IMR-90 (cell line): ENCODE data around the gene ZEB2. TPM values are rescaled to one million over a fixed set of nuclear protein-coding genes. Genes with fewer than 3 reads are reported as not detected.

Source experiments
- ATAC-seq: fragments of 200-7000 bp; cut with Tn5 transposase; 2 replicates; pipeline ENCODE4 v1.9.1; 2020; ENCODE audit warnings: low read depth, mild to moderate bottlenecking, moderate library complexity
- BruUV-seq: library from RNA; stranded (reverse); fragments of 400-500 nt; replicated peaks from 2 replicates; lab custom pipeline; 2021; lab: Mats Ljungman, UMichigan
- CTCF ChIA-PET: fragments of 300-600 bp; formaldehyde crosslinking; extraction: SDS; loops from one replicate; lab custom pipeline; 2021; ENCODE audit warnings: antibody characterized with exemption; lab: Yijun Ruan, JAX
- POLR2A ChIA-PET: fragments of 300-600 bp; sonication (Branson Sonifier 250); formaldehyde crosslinking; loops from one replicate; lab custom pipeline; 2022; ENCODE audit warnings: antibody characterized with exemption; ENCODE audit not compliant: unreplicated experiment; lab: Charles Lee
- DNase-seq: peaks from one replicate; pipeline ENCODE4 v3.0.0; 2013
- H2AFZ ChIP-seq: replicated peaks from 2 replicates; pipeline ENCODE3; 2013; ENCODE audit warnings: low read length, mild to moderate bottlenecking; ENCODE audit not compliant: poor library complexity
- H2AK5ac ChIP-seq: 2 replicates; pipeline ENCODE4 v1.6.1; 2013; ENCODE audit warnings: low read depth, low read length, inconsistent platforms
- H2AK9ac ChIP-seq: replicated peaks from 2 replicates; pipeline ENCODE3; 2013; ENCODE audit warnings: mild to moderate bottlenecking, low read depth, low read length, moderate library complexity; ENCODE audit not compliant: poor library complexity
- H2BK120ac ChIP-seq: 2 replicates; pipeline ENCODE4 v1.6.1; 2013; ENCODE audit warnings: low read depth, low read length, inconsistent platforms
- H2BK15ac ChIP-seq: 3 replicates; pipeline ENCODE4 v1.6.1; 2013; ENCODE audit warnings: low read depth, low read length, inconsistent platforms
- H2BK20ac ChIP-seq: 2 replicates; pipeline ENCODE4 v1.6.1; 2013; ENCODE audit warnings: low read depth, mild to moderate bottlenecking, inconsistent platforms, low read length, moderate library complexity
- H2BK5ac ChIP-seq: 2 replicates; pipeline ENCODE4 v1.6.1; 2013; ENCODE audit warnings: mild to moderate bottlenecking, low read depth, low read length, inconsistent platforms; ENCODE audit not compliant: poor library complexity, severe bottlenecking
- H3K14ac ChIP-seq: replicated peaks from 2 replicates; pipeline ENCODE4 v1.6.1; 2013; ENCODE audit warnings: low read depth, low read length, inconsistent platforms
- H3K18ac ChIP-seq: 2 replicates; pipeline ENCODE4 v1.6.1; 2013; ENCODE audit warnings: low read depth, low read length, control low read depth
- H3K23ac ChIP-seq: 2 replicates; pipeline ENCODE4 v1.6.1; 2013; ENCODE audit warnings: low read depth, low read length, inconsistent platforms
- H3K27ac ChIP-seq: 2 replicates; pipeline ENCODE4 v1.5.1; 2013; ENCODE audit warnings: mild to moderate bottlenecking, control low read depth, low read length; ENCODE audit not compliant: insufficient read depth
- H3K27me3 ChIP-seq: 2 replicates; pipeline ENCODE4 v1.6.1; 2013; ENCODE audit warnings: low read length; ENCODE audit not compliant: control insufficient read depth, insufficient read depth
- H3K36me3 ChIP-seq: 2 replicates; pipeline ENCODE4 v1.6.1; 2013; ENCODE audit warnings: low read length, mixed read lengths; ENCODE audit not compliant: control insufficient read depth, insufficient read depth
- H3K4ac ChIP-seq: 2 replicates; pipeline ENCODE4 v1.6.1; 2013; ENCODE audit warnings: low read depth, low read length, inconsistent platforms
- H3K4me1 ChIP-seq: 2 replicates; pipeline ENCODE4 v1.6.1; 2013; ENCODE audit warnings: low read length, mixed read lengths; ENCODE audit not compliant: control insufficient read depth, insufficient read depth
- H3K4me2 ChIP-seq: 2 replicates; pipeline ENCODE4 v1.6.1; 2013; ENCODE audit warnings: low read depth, mild to moderate bottlenecking, control low read depth, low read length, moderate library complexity
- H3K4me3 ChIP-seq: 2 replicates; pipeline ENCODE4 v1.5.1; 2013; ENCODE audit warnings: low read depth, mild to moderate bottlenecking, control low read depth, low read length, moderate library complexity; ENCODE audit not compliant: insufficient read depth
- H3K56ac ChIP-seq: 2 replicates; pipeline ENCODE4 v1.6.1; 2013; ENCODE audit warnings: low read length, inconsistent platforms; ENCODE audit not compliant: insufficient read depth; ENCODE audit errors: extremely low read depth
- H3K79me1 ChIP-seq, 2 experiments: 2 replicates each; pipeline ENCODE4 v1.6.1; 2013; ENCODE audit warnings: low read length in 2 of 2, inconsistent platforms in 1 of 2, low read depth in 1 of 2
- H3K9ac ChIP-seq: 2 replicates; pipeline ENCODE4 v1.6.1; 2013; ENCODE audit warnings: low read depth, low read length, control low read depth
- H3K9me1 ChIP-seq: 2 replicates; pipeline ENCODE4 v1.6.1; 2013; ENCODE audit warnings: low read length, inconsistent platforms; ENCODE audit not compliant: insufficient read depth
- H3K9me3 ChIP-seq: 2 replicates; pipeline ENCODE4 v1.6.1; 2013; ENCODE audit warnings: low read length; ENCODE audit not compliant: control insufficient read depth, insufficient read depth
- H4K20me1 ChIP-seq: 2 replicates; pipeline ENCODE4 v1.6.1; 2013; ENCODE audit warnings: low read length, inconsistent platforms; ENCODE audit not compliant: insufficient read depth
- H4K5ac ChIP-seq: 2 replicates; pipeline ENCODE4 v1.6.1; 2013; ENCODE audit warnings: mild to moderate bottlenecking, low read depth, low read length, control low read depth
- H4K8ac ChIP-seq, 2 experiments: 2 replicates each; pipeline ENCODE4 v1.6.1; 2013; ENCODE audit warnings: low read depth in 2 of 2, low read length in 2 of 2, control low read depth in 1 of 2, inconsistent platforms in 1 of 2
- H4K91ac ChIP-seq: 2 replicates; pipeline ENCODE4 v1.6.1; 2013; ENCODE audit warnings: low read depth, low read length, inconsistent platforms; ENCODE audit not compliant: insufficient read depth
- CEBPB ChIP-seq: IDR thresholded peaks from 2 replicates; pipeline ENCODE4 v1.6.1; 2012; ENCODE audit warnings: low read depth, low read length, improper control_type of control experiment
- CHD1 ChIP-seq: IDR thresholded peaks from 2 replicates; pipeline ENCODE4 v1.6.1; 2012; ENCODE audit warnings: low read depth, low read length, improper control_type of control experiment
- CTCF ChIP-seq: conservative IDR thresholded peaks from 2 replicates; pipeline ENCODE4 v1.5.1; 2012; ENCODE audit warnings: mild to moderate bottlenecking, low read depth, low read length, improper control_type of control experiment
- ELK1 ChIP-seq: fragments of 150-350 bp; IDR thresholded peaks from 2 replicates; pipeline ENCODE4 v1.6.1; 2016; ENCODE audit warnings: low read depth, mild to moderate bottlenecking, low read length, moderate library complexity, borderline replicate concordance
- FOS ChIP-seq: fragments of 150-350 bp; IDR thresholded peaks from 2 replicates; pipeline ENCODE4 v1.6.1; 2016; ENCODE audit warnings: low read depth, low read length
- MAFK ChIP-seq: IDR thresholded peaks from 2 replicates; pipeline ENCODE4 v1.6.1; 2012; ENCODE audit warnings: low read depth, low read length, improper control_type of control experiment
- MAZ ChIP-seq: IDR thresholded peaks from 2 replicates; pipeline ENCODE4 v1.6.1; 2012; ENCODE audit warnings: low read depth, mild to moderate bottlenecking, low read length, improper control_type of control experiment, moderate library complexity, borderline replicate concordance
- MXI1 ChIP-seq: IDR thresholded peaks from 2 replicates; pipeline ENCODE4 v1.6.1; 2012; ENCODE audit warnings: low read depth, mild to moderate bottlenecking, low read length, moderate library complexity, borderline replicate concordance
- NFE2L2 ChIP-seq: fragments of 150-350 bp; IDR thresholded peaks from 2 replicates; pipeline ENCODE4 v1.6.1; 2016; ENCODE audit warnings: low read depth, mild to moderate bottlenecking, low read length
- POLR2A ChIP-seq: IDR thresholded peaks from 2 replicates; pipeline ENCODE4 v1.6.1; 2012; ENCODE audit warnings: mild to moderate bottlenecking, low read depth, low read length
- RAD21 ChIP-seq: IDR thresholded peaks from 2 replicates; pipeline ENCODE4 v1.6.1; 2012; ENCODE audit warnings: low read length, improper control_type of control experiment
- RCOR1 ChIP-seq: IDR thresholded peaks from 2 replicates; pipeline ENCODE4 v1.6.1; 2012; ENCODE audit warnings: mild to moderate bottlenecking, low read length, improper control_type of control experiment; ENCODE audit not compliant: insufficient replicate concordance
- RFX5 ChIP-seq: IDR thresholded peaks from 2 replicates; pipeline ENCODE4 v1.8.0; 2012; ENCODE audit warnings: low read depth, mild to moderate bottlenecking, low read length, moderate library complexity
- SMC3 ChIP-seq: fragments of 150-350 bp; IDR thresholded peaks from 2 replicates; pipeline ENCODE4 v1.6.1; 2016; ENCODE audit warnings: low read depth, mild to moderate bottlenecking, antibody characterized with exemption, low read length, moderate library complexity
- USF2 ChIP-seq: fragments of 150-350 bp; IDR thresholded peaks from 2 replicates; pipeline ENCODE4 v1.6.1; 2017; ENCODE audit warnings: mild to moderate bottlenecking, antibody characterized with exemption, low read length, low read depth
- WGBS, 2 experiments: methylation state at CpG; one replicate each; pipeline versions ENCODE4 v1.1.5 to v1.1.7; 2013; ENCODE audit warnings: missing lambda C conversion rate in 2 of 2; ENCODE audit not compliant: insufficient read length in 1 of 2; ENCODE audit errors: extremely low coverage in 2 of 2; 5-methylcytosine and 5-hydroxymethylcytosine counted together
- dilution Hi-C: fragments of 300-500 bp; cut with HindIII; formaldehyde crosslinking; loops from one replicate; pipeline ENCODE4 v1.14.3; 2018; ENCODE audit warnings: low sequenced_read_pairs; ENCODE audit not compliant: unreplicated experiment
- in situ Hi-C: fragments of 300-500 bp; cut with MboI; formaldehyde crosslinking; loops from 3 replicates; pipeline ENCODE4 v1.14.3; 2019; ENCODE audit warnings: low sequenced_read_pairs, inconsistent platforms, mixed read lengths
- intact Hi-C: fragments of 100-400 bp; cut with micrococcal nuclease; formaldehyde crosslinking; loops from 2 replicates; pipeline ENCODE4 v1.10.0; 2022
- polyA plus RNA-seq, 3 experiments: library from polyadenylated mRNA; depleted of rRNA; stranded (reverse); fragments of >200 nt; gene quantifications; 2 replicates each; pipeline ENCODE4 v1.2.3, GENCODE V29; 2012; ENCODE audit warnings: low replicate concordance in 1 of 3
- total RNA-seq: library from RNA; depleted of rRNA; stranded (reverse); fragments of >200 nt; gene quantifications from 2 replicates; pipeline ENCODE4 v1.2.3, GENCODE V29; 2012

Gene ZEB2
- total and polyA plus RNA-seq, 2 of the 4 experiments (the other 2 are of a cell fraction) = 22.4 to 50.9 TPM

GRCh38 chr2:144334551-144334950, 185.4 kb downstream of the ZEB2 start:
- POLR2A ChIA-PET = no interaction called here

More at GRCh38 chr2:144334551-144334950, 185.4 kb downstream of the ZEB2 start:
- TF ChIP-seq CEBPB (no peak), ELK1 (no peak), CTCF (no peak), NFE2L2 (no peak), MAFK (no peak), RAD21 (no peak), FOS (no peak), MAZ (no peak), MXI1 (no peak), POLR2A (no peak), USF2 (no peak), SMC3 (no peak), RFX5 (no peak), CHD1 (no peak), RCOR1 (no peak)
- H3K27me3 ChIP-seq = no peaks in the 10 kb centered on the region
- dilution Hi-C loops (no loop called here), intact Hi-C loops (loop anchor here (5.0 kb wide), 6 partner anchors 58 to 822 kb away; no protein-coding TSS in a partner anchor), in situ Hi-C loops (loop anchor here (10.0 kb wide), 1 partner anchor 180 kb away; no protein-coding TSS in a partner anchor)
- no peak overlapping the region for H3K4ac ChIP-seq
- no peaks in the 10 kb centered on the region for H3K9me1 ChIP-seq
- H3K14ac ChIP-seq = no peak overlapping the region
- H2BK120ac ChIP-seq = no peak overlapping the region
- no peak overlapping the region for H3K9ac ChIP-seq
- peaks cover 11 to 16% of the 10 kb centered on the region in 2 experiments for H3K79me1 ChIP-seq
- no peak overlapping the region for H3K56ac ChIP-seq
- BruUV-seq = no TSS peak
- H4K8ac ChIP-seq = no peak overlapping the region
- no peaks in the 10 kb centered on the region for H4K20me1 ChIP-seq
- H3K23ac ChIP-seq = no peak overlapping the region
- no peak overlapping the region for H4K91ac ChIP-seq
- H2BK5ac ChIP-seq = no peak overlapping the region
- no peaks in the 10 kb centered on the region for H3K9me3 ChIP-seq
- no peak overlapping the region for H3K4me2 ChIP-seq
- no peak overlapping the region for H2AK5ac ChIP-seq
- WGBS, 2 experiments = 80% methylated on average over 1 of the region's 4 CpGs; no CpG with 5 or more reads in 1 of the 2 experiments
- CTCF ChIA-PET = no interaction called here
- H2BK20ac ChIP-seq = no peak overlapping the region
- H3K27ac ChIP-seq = no peak overlapping the region
- H3K4me3 ChIP-seq = no peak overlapping the region
- DNase-seq = no peak
- no peak overlapping the region for H3K18ac ChIP-seq
- H4K5ac ChIP-seq = no peak overlapping the region
- ATAC-seq = no peak
- H2AFZ ChIP-seq = no peak overlapping the region
- H3K36me3 ChIP-seq = no peaks in the 10 kb centered on the region
- no peak overlapping the region for H2BK15ac ChIP-seq
- no peak overlapping the region for H2AK9ac ChIP-seq
- no peaks in the 10 kb centered on the region for H3K4me1 ChIP-seq
